GM18870 (cell line): Measurements from ENCODE around the gene ZNF330.

Experiments used
- ATAC-seq: cut with Tn5 transposase; IDR thresholded peaks from one replicate; pipeline ENCODE4 v1.9.1; 2021; ENCODE audit warnings: moderate library complexity; ENCODE audit not compliant: unreplicated experiment

Gene ZNF330

DNA sequence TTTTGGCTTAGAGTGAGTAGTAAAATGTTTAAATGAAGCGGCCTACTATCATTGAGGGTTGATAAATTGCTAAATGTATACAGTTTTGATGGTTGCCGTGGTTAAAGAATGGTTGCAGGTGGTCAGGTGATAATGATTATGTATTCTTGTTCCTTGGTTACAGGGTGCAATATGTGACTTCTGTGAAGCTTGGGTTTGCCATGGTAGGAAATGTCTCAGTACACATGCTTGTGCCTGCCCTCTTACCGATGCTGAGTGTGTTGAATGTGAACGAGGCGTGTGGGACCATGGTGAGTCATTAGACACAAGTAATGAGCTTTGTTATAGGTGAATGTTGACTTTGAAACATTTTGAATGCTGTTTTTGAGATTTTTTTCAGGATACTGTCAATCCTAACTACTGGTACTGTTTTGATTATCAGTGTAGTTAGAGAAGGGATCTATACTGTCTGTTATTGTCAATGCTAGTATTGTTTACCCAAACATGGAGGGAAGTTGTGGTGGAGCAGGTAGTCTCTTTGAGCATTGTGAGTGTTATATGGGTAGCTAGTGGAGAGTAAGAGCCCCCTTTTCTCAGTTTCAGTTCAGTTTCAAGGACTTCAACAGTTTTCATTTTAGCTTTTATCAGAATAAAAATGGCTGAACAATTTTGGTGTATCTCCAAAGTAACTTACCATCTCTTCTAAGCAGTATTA is 8.9 kb downstream of the ZNF330 start:
- ATAC-seq, result peak; percentile 80

DNA sequence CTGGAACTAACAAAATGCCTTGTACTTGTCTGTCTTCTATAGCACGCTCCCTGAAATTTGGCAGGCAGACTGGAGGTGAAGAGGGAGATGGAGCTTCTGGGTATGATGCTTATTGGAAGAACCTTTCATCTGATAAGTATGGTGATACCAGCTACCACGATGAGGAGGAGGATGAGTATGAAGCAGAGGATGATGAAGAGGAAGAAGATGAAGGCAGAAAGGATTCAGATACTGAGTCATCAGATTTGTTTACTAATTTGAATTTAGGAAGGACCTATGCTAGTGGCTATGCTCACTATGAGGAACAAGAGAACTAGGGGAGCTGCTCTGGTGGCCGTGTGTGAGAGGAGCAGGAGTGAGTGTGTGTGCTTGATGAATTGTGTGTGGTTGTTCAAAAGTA is 13.0 kb downstream of the ZNF330 start:
- no peak for ATAC-seq

DNA sequence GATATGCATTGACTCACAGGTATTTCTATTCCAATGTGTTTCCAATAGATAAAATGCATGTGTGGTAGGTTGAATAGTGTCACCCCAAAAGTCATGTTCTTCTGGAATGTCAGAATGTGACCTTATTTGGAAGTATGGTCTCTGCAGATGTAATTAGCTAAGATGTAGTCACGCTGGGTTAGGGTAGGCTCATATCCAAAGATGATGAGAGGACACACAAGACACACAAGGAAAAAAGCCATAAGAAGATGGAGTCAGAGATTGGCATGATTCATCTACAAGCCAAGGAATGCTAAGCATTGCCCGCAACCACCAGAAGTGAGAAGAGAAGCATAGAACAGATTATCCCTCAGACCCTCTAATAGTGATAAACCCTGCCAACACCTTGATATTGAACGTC is 17.5 kb downstream of the ZNF330 start:
- ATAC-seq, result no peak

DNA sequence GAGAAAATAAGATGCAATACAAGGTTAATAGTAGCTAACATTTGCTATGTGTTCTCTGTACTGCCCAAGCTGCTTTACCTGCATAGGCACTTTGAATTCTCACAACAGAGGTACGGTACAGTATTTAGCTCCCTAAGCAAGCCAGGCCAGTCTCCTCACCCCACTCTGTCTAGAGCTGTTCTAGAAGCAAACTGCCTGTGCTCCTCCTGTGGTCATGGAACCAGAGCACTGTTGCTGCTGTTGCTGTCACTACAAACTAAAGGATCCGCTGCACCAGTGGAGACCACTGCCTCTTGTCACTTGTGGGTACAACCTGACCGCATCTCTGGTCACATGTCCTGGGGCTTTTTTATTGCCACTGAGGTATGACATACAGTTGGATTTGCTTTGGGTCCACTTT is 19.6 kb downstream of the ZNF330 start:
- no peak for ATAC-seq

DNA sequence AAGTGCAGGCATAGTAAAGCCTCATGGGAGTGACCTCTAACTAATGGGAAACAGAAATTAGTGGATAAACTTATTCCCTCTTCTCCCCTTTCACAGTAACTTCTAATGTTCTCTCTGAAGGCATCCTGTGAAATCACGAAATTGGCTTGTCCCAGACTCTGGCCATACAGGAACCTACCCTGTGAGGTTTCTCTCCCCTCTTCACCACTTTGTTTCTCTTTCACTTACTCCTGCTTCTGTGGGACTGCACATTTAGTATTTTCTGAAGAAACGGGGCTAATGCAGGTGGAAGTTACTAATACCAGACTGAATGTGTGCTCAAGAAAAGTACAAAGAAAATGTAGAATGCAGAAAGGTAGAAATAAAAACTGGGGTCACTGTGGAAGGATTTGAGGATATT is 20.0 kb downstream of the ZNF330 start:
- ATAC-seq, result peak; percentile 62

DNA sequence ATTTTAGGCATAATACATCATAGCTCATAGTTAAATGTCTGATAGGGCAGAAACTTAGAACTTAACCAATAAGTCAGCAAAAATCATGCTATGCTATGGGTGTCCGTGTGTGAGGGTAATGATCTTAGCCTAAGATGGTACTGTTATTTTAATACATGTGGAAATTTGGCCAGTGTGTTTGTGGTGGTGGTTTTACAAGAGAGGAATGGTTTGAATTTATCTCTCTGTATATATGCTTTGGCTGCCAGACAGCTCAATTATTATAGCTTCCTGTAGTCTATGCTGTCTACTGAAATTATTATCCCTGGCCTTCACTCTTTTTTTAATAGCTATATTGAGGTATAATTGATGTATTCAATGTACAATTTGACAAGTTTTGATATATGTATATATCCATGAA is 21.3 kb downstream of the ZNF330 start:
- no peak for ATAC-seq

DNA sequence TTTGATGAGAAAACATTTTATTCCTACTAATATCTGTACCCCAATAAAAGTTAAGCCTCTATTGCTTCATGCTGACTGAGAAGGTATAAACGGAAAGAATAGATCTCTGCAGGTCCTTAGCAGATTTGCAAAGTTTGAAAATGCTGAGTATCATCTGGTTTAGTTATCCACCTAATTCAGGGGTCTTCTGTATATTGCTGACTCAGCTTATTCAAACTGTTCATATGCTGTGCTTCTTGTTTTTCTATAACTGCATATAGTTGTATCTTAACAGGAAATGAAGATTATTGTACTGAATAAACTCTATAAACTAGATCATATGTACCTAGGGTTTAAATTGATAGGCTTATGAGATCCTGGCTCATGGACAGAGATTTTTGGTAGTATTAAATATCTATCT is 23.7 kb downstream of the ZNF330 start:
- no peak for ATAC-seq

DNA sequence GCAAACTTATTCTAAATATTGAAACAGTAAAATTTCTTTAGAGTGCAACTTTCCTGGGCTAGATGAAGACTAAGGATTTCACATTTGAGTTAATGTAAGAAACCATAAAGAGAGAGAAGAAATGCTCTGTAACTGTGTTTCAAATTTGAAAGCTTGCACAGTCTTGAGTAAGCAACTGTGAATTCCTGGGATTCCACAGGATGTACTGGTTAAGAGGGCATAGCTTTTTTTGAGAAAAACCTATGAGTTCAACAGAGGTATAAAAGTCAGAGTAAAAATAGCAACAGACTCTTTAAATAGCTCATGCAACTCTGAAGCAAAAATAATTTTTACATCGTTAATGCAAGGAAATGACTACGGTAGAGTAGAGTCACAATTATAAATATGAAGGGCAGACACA is 25.5 kb downstream of the ZNF330 start:
- no peak for ATAC-seq

DNA sequence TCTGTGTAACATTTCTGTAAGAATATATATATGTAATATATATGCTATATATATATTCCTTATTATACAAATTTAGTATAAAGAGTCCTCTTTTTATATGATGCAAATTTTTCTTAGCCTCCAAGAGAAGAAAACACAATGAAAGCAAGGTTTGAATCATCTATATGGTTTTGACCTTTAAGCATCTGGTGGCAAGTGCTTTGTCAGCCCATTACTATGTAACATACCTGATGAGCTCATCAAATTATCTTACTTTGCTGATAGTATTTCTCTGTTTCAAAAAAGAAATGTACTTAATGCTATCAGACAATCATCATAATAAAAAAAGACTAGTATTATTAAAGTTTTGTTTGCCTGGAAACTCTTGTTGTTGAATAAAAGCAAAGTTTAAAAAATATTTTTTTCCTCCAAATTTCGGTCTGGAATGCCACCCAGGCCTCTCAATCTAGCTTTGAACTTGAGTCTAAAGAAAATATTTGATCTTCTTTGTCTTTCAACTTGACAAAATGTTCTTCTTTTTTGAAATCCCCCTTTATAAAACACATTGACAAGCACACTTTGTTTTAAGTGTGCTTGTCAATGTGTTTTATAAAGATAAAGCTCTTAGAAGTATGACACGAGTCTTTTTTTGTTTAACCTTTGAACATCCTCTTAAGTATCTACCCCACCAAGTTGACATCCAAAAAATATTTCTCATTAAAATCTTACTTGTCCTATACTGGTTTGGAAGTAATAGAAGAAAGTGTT is 26.2 kb downstream of the ZNF330 start:
- ATAC-seq, result no peak

DNA sequence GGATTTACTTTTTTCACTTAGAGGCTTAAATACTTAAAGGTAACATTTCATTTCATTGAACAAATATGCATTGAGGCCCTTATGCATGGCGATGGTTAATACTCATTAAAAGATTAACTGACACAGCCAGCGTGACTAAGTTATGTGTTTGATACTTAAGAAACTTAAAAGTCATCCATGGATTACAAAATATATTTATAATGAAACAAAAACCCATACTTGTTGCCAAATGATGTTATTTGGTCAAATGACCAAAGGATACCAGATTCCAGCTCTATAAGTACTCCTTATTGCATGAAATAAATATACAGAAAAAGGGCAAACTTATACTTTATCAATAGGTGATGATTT is 26.7 kb downstream of the ZNF330 start:
- ATAC-seq, result no peak

DNA sequence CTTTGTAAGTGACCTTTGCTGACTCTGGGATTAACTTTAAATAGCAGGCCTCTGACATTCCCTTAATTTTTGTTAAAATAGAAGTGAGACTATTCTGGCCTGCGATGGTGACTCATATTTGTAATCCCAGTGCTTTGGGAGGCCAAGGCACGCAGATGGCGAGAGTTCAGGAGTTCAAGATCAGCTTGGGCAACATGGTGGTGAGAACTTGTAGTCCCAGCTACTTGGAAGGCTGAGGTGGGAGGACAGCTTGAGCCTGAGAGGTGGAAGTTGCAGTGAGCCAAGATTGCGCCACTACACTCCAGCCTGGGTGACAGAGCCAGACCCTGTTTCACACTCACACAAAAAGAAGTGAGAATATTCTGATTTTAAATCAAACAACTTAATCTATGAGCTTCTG is 27.3 kb downstream of the ZNF330 start:
- no peak for ATAC-seq

DNA sequence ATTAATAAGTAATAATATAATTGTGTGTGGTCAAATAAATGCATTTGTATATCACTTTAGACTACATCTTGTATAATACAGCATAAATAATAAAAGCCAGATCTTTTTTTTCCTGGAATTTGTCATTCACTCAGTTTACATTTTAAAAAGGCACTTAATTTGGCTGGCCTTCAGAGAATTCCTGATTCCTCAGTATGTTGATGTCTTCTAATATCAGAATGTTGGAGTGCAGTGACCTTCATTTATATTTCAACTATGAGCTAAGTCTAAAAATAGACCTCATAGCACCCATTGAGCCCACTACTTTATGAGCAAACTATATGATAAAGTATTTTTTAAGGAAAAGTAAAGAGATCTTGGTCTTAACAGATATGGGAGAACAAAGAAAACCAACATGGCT is 27.8 kb downstream of the ZNF330 start:
- ATAC-seq, result no peak

DNA sequence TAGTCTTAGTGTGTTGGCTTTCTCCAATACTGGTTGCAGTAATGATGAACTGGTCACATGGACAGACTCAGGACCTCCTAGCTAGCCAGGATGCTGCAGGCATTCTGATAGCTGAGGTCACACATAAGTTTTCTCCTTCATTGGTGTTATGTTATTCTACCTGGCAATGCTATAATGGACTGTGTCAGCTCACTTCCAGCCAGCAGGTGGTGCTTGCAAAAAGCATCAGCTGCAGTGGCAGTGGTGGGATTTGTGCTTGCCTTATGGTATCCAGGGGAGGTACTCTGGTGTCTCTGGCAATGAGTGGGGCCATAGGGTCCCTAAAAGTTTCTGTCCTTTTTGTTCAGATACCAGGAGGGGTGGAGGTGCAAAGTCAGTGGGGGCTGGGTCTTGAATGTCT is 33.6 kb downstream of the ZNF330 start:
- ATAC-seq, result no peak

DNA sequence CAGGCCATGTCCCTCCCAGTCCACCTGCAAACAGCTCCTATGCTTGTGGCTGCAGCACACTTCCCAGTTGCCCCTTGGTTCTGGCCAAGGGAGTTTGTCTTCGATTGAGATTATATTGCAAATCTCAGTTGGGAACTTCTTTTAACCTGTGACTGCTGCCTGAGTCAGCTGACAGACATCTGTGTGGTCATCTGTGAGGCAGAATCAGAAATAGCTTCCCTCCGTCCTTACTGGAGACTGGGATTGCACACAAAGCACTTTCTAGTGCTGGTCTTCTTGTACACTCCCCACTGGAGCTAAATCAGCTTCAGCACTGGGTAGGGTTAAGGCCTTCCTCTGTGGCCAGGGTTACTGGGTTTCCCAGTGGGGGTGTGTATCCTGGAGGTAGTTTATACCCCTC is 34.3 kb downstream of the ZNF330 start:
- ATAC-seq, result no peak

DNA sequence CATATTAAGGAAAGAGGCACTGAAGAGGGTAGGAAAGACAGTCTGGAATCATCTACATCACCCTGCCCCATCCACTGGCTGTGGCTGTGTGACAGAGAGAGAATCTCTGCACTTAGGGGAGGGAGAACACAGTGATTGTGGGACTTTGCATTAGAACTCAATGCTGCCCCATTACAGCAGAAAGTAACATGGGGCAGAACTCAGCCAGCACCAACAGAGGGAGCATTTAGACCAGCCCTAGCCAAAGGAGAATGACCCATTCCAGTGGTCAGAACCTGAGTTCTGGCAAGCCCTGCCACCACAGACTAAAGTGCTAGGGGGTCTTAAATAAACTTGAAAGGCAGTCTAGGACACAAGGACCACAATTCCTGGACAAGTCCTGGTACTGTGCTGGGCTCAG is 37.9 kb downstream of the ZNF330 start:
- ATAC-seq, result no peak

DNA sequence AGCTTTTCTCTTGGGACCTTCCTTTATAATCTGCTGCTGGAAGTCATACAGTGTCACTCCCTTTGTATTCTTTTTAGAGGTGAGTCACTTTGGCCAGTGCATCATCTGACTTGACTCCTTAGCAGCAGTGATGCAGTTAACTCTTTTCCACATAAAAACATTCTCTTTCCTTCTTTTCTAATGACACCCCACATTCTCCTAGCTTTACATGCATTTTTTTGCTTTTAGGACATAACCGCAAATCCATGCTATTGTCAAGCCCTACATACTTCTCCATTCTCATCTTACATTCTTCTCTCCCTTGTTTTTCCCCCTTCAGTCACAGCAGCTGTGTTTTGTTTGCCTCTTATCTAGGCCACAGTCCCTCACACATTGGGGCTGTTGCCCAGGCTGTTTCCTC is 55.1 kb downstream of the ZNF330 start:
- no peak for ATAC-seq

DNA sequence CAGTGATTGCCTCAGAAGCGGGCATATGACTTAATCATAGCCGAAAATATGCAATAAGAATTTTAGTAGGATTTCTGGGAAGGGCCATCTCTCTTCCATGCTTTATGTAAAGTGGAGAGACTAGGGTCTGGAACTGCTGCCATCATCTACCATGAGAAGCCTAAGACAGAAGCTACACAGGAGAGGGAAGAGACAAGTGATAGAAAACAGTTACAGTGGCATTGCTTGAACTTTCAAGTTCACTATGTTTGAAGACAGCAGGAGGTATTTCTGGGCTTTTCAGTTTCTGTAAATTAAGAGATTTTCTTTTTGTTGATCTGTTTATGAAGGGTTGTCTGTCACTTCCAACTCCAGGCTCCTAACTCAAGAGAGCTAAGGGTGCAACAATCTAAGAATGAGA is 62.5 kb downstream of the ZNF330 start:
- no peak for ATAC-seq

DNA sequence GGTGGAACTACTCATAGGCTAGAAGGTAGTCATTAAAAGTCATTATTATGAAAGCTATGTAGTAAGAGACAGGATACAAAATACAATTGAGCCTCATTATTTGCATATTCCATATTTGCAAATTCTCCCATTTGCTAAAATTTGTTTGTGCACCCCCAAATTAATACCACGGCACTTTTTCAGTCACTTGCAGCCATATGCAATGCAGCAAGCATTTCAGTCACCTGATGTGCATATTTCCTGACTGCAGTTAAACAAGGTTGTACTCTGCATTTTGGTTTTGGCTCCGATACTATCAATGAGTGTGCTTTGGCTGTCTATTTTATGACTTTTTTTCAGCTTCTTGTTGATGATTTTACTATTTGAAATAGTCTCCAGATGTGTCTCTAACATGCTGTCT is 62.9 kb downstream of the ZNF330 start:
- no peak for ATAC-seq
